SK-N-SH (cell line): ENCODE results near the gene SRGAP3.

ENCODE experiments used
- MAX ChIP-seq: IDR thresholded peaks from 2 replicates; pipeline ENCODE4 v1.4.0; 2012; ENCODE audit warnings: low read depth
- YY1 ChIP-seq: IDR thresholded peaks from 2 replicates; pipeline ENCODE4 v1.4.0; 2012; ENCODE audit warnings: low read depth, mild to moderate bottlenecking

GRCh38 chr3:9064251-9064650 lies 185.2 kb downstream of the SRGAP3 start:
- TF ChIP-seq YY1 (no peak), MAX (no peak)
